ENCODE measurements around the gene ZNF385A.

ZNF385A gene

GRCh38 chr12:54384591-54385041 is at the start of gene ZNF385A:
ZNF385A (minus strand) TSS chr12:54384733; CDS start chr12:54384514, 219 bp downstream.
- peak; percentile 94 for DNase-seq
- in situ Hi-C loops (cut with MboI; ENCODE audit: low pct_unique_long_range_greater_than_20kb, low sequenced_read_pairs): no loop called here

GRCh38 chr12:54432815-54433164 is 48.3 kb upstream of the ZNF385A start:
- in situ Hi-C loops (cut with MboI; ENCODE audit: low pct_unique_long_range_greater_than_20kb, low sequenced_read_pairs): no loop called here
- no peak for DNase-seq

GRCh38 chr12:54431911-54432814 is 47.6 kb upstream of the ZNF385A start:
- DNase-seq: peak; percentile 48
- in situ Hi-C loops (cut with MboI; ENCODE audit: low pct_unique_long_range_greater_than_20kb, low sequenced_read_pairs): no loop called here

- DNase-seq: no peak
- in situ Hi-C loops (cut with MboI; ENCODE audit: low pct_unique_long_range_greater_than_20kb, low sequenced_read_pairs): no loop called here
These were observed 46.0 kb upstream of the ZNF385A start for GRCh38 chr12:54430471-54431069.

DNA sequence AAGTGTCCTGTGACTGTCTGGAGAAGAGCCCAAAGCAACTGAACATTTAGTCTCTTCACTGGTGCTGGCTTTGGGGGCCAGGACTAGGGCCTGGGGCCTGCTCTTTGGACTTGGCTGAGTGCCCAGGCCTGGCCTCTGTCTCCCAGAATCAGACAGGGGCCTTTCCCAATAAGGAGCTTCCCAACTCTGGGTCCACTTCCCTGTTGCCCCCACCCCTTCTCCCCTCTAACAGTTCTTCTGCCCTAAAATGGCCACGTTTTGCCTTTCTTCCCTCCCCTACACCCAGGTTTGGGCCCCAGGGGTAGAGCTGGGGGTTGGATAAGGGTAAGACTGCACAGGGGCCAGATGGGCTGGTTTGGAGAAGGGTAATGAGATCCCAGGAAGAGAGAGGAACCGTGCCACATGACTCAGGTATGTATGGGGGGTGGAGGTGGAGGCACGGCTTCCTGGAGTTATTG is 44.5 kb upstream of the ZNF385A start:
- in situ Hi-C loops (cut with MboI; ENCODE audit: low pct_unique_long_range_greater_than_20kb, low sequenced_read_pairs): no loop called here
- no peak for DNase-seq

DNA sequence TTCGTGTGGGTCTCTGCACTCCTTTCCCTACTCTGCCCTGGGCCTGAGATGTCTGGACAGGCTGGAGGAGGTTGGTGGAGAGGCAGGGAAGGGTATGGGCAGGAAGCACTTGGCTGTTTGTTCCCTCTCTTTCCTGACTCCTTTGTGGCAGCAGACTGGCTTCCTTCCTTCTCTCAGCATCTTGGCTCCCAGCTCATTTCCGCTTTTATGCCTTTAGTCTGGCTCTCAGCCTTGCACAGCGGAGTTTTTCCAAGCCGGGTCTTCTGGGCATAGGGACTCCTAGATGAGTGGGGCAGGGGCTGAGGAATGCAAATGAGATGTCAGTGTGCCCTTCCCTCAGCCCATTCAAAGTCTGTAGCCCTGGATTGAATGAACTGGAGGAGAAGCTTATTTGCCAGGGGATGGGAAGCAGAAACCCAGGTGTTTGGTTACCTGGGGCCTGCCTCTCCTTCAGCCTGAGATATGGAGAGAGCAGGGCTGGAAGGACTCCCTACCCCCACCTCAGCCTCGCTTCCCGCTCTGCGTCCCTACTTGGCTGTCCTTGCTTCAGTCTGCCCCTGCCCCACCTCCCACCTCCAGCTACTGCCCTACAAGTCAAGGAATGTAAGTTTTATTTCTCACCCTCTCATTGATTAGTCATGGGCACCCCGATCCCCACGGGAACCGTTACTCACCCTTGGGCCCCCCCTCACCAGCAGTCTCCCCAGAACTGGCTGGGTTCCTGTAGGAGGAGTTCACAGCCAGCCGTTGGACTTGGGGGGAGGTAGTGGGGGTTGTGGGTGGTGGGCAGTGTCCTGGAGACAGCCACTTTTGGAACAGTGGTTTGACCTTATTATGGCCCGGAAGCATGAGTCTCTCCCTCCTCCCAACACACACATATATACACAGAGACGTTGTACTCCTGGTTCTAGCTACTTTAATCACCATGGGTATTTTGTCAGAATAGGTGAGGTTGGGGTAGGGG is 43.8 kb upstream of the ZNF385A start:
- in situ Hi-C loops (cut with MboI; ENCODE audit: low pct_unique_long_range_greater_than_20kb, low sequenced_read_pairs): no loop called here
- peak; percentile 70 for DNase-seq

DNA sequence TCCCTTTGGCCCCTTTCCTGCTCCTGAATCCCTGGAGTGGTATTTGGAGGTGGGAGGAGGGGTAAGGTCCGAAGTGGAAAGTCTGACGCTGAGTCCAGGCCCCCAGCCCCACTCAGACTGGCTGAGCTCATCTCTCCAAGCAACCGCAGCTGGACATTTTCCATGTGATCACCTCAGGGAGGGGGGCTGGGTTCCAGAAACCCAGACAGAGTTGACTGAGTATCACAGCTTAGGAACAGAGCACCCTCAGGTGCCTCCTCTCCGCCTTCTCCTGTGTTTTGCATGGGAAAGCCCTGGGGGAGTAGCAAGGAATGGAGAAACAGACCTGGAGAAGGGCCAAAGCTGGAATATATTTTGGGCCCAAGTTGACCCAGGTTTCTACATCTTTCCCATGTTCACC is 42.6 kb upstream of the ZNF385A start:
- in situ Hi-C loops (cut with MboI; ENCODE audit: low pct_unique_long_range_greater_than_20kb, low sequenced_read_pairs): no loop called here
- DNase-seq: no peak

DNA sequence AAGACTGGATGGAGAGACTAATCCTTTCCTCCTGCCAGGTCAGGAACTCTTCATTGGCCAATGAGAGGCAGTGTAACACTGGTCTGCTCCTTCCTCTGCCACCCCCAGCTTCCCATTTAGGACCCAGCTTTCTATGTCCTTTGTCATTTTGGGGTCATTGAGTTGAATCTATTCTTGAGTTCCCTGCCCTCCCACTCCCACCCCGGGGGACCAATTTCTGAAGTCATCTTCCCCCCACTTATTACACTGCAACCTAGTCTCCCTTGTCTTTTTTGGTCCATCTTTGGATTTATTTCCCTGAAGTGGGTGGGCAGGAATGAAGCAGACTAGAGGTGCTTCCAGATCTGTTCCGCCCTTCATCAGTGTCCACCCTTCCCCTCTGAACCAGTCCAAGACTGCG is 42.2 kb upstream of the ZNF385A start:
- in situ Hi-C loops (cut with MboI; ENCODE audit: low pct_unique_long_range_greater_than_20kb, low sequenced_read_pairs): no loop called here
- DNase-seq: no peak

- no peak for DNase-seq
- in situ Hi-C loops (cut with MboI; ENCODE audit: low pct_unique_long_range_greater_than_20kb, low sequenced_read_pairs): no loop called here
These were observed 41.2 kb upstream of the ZNF385A start for GRCh38 chr12:54425702-54426101.

DNA sequence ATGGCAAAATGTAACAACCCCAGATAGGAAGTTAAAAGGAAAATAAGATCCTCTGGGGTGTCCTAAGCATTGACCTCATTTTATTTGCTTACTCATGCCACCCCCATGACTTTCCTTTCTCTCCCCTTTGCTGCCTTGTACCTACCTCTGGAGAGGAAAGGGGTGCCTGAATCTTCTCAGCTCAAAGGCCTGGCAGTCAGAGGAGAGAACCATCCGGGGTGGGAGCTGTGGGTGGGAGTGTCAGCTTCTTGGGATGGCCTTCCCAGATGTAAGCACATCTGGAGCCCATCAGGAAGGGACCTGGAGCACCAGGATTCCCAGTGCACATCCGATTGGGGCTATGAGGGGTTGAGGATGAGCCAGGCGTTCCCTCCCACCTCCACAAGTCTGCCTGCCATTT is 39.7 kb upstream of the ZNF385A start:
- in situ Hi-C loops (cut with MboI; ENCODE audit: low pct_unique_long_range_greater_than_20kb, low sequenced_read_pairs): no loop called here
- DNase-seq: no peak

- DNase-seq: no peak
- in situ Hi-C loops (cut with MboI; ENCODE audit: low pct_unique_long_range_greater_than_20kb, low sequenced_read_pairs): no loop called here
These were observed 39.2 kb upstream of the ZNF385A start for GRCh38 chr12:54423816-54424150.

DNA sequence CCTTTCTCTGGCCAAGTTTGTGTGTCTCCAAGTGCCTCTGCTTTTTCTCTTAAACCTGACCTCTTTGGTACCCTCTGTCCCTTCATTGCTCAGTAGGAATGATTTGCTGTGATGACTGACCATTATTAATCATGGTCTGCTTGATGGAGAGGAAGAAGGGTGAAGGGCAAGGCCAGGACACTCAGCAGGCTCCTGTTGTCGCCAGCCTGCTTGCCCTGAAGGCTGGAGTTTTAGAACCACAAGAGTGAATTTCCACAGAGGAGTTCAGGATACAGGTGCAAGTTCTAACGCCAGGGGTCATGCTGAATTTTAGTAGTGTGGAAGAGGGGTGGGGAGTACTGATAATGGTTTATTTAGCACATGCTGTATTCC is 37.3 kb upstream of the ZNF385A start:
- in situ Hi-C loops (cut with MboI; ENCODE audit: low pct_unique_long_range_greater_than_20kb, low sequenced_read_pairs): no loop called here
- DNase-seq: no peak

DNA sequence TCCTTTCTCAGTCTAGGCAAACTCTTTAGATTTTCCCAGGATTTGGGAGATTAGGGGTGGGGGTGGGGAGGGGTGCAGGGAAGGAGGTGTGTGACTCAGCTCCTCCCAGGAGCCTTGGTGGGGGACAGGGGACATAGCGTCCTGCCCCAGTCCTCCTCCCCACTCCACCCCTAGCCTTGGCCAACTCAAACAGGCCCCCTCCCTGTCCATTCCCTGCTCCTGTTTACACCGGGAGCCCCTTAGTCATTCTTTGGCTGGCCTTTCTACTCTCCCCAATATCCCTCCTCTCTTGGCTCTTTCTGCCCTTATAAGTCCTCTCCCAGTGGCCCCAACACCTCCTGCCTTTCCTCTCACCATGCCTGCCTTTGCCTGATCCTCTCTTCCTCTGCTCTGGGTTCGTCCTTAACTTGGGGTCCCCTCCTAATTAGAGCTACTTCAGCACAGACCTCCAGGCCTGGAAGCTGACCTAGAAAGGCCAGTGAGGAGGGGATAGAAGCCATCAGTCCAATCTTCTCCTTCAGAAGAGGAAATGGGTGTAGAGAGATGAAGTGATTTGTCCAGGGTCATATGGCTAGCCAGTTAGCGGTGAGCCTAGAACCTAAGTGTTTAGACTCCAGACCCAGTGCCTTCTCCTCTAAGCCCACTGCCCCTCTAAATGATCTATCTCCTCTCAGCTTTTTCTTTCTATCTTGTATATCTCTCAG is 36.8 kb upstream of the ZNF385A start:
- in situ Hi-C loops (cut with MboI; ENCODE audit: low pct_unique_long_range_greater_than_20kb, low sequenced_read_pairs): no loop called here
- DNase-seq: no peak

DNA sequence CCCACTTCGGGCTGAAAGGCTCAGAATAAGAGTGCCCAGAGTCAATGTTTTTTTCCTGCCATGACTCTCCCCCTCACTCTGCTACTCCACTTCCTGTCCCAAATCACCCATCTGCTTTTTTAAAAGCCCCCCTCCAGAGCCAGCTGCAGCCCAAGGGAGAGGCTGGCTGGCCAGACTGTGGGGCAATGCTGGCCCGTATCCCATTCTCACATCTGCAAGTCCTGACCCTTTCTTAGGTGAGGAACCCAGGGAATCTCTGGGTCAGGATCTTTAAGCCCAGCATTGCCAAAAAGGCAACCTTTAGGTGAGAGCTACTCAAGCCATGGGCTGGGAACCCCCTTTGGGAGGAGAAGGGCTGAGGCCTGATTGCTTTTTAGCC is 36.2 kb upstream of the ZNF385A start:
- in situ Hi-C loops (cut with MboI; ENCODE audit: low pct_unique_long_range_greater_than_20kb, low sequenced_read_pairs): no loop called here
- DNase-seq: peak; percentile 69

GRCh38 chr12:54419088-54419887 is 34.8 kb upstream of the ZNF385A start, which contains the start of gene ITGA5:
ITGA5 (minus strand) TSS chr12:54419266; CDS start chr12:54419198, 68 bp downstream.
- no peak for DNase-seq
- in situ Hi-C loops (cut with MboI; ENCODE audit: low pct_unique_long_range_greater_than_20kb, low sequenced_read_pairs): no loop called here

DNA sequence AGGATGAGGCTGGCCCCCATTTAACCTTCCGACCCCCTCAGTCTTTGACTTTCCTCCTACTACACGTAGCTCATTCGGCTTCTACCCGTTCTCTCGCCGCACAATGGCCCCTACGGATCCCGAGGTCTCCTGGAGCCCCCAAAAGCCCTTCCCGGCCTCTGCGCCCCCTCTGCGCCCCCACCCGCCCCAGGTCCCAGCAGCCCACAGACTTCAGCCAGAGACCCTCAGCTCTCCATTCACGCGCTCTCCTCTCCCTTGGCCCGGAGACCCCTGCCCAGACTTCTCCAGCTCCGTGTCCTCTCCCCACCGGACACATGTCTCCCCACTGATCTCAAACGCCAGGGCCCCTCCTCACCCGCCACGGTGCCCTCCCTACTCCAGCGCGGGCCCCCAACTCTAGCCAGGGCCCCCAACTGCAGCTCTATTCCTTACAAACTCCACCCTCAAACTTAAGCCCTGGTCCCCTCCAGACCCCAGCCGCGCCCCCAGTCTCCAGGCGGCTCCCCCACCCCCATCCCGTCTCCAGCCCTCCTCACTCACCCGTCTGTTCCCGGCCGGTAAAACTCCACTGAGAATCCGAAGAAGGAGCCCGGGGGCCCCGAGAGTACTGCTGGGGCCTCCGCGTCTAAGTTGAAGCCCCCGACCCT is 34.0 kb upstream of the ZNF385A start:
- DNase-seq: no peak

GRCh38 chr12:54417712-54418440 is 33.3 kb upstream of the ZNF385A start:
- peak; percentile 20 for DNase-seq
- in situ Hi-C loops (cut with MboI; ENCODE audit: low pct_unique_long_range_greater_than_20kb, low sequenced_read_pairs): no loop called here

More for the DNA sequence above, 34.0 kb upstream of the ZNF385A start:
- in situ Hi-C loops (cut with MboI; ENCODE audit: low pct_unique_long_range_greater_than_20kb, low sequenced_read_pairs): no loop called here
